ENCODE results near the gene EPN3.

EPN3 gene

GRCh38 chr17:50493744-50494143 lies 38.8 kb upstream of the EPN3 start:
- no peak for TF ChIP-seq CTCF (IDR thresholded peaks at IDR 0.05)
- no peak for TF ChIP-seq ZFX (IDR thresholded peaks at IDR 0.05; ENCODE audit: borderline replicate concordance)

GRCh38 chr17:50495217-50495823 lies 37.2 kb upstream of the EPN3 start:
- TF ChIP-seq CTCF (IDR thresholded peaks at IDR 0.05) (no peak), ZFX (IDR thresholded peaks at IDR 0.05; ENCODE audit: borderline replicate concordance) (no peak)
- no peak overlapping the region for H3K27ac ChIP-seq

More at GRCh38 chr17:50493744-50494143, 38.8 kb upstream of the EPN3 start:
- peak overlapping the region; percentile 34 for H3K27ac ChIP-seq

- no peak overlapping the region for H3K27ac ChIP-seq
- TF ChIP-seq CTCF (IDR thresholded peaks at IDR 0.05), result no peak
- TF ChIP-seq ZFX (IDR thresholded peaks at IDR 0.05; ENCODE audit: borderline replicate concordance), result no peak
Measured at GRCh38 chr17:50495918-50496317, 36.6 kb upstream of the EPN3 start.

GRCh38 chr17:50498021-50498874 lies 34.3 kb upstream of the EPN3 start:
- H3K27ac ChIP-seq, result no peak overlapping the region
- TF ChIP-seq CTCF (IDR thresholded peaks at IDR 0.05), result no peak
- no peak for TF ChIP-seq ZFX (IDR thresholded peaks at IDR 0.05; ENCODE audit: borderline replicate concordance)

GRCh38 chr17:50499270-50499669 lies 33.3 kb upstream of the EPN3 start:
- TF ChIP-seq ZFX (IDR thresholded peaks at IDR 0.05; ENCODE audit: borderline replicate concordance) (no peak), CTCF (IDR thresholded peaks at IDR 0.05) (no peak)
- H3K27ac ChIP-seq, result no peak overlapping the region

GRCh38 chr17:50499721-50500120 lies 32.8 kb upstream of the EPN3 start:
- H3K27ac ChIP-seq, result no peak overlapping the region
- no peak for TF ChIP-seq CTCF (IDR thresholded peaks at IDR 0.05)
- no peak for TF ChIP-seq ZFX (IDR thresholded peaks at IDR 0.05; ENCODE audit: borderline replicate concordance)

- no peak overlapping the region for H3K27ac ChIP-seq
- TF ChIP-seq CTCF (IDR thresholded peaks at IDR 0.05) (peak; percentile 67), ZFX (IDR thresholded peaks at IDR 0.05; ENCODE audit: borderline replicate concordance) (no peak)
Measured at GRCh38 chr17:50501054-50501453, 31.5 kb upstream of the EPN3 start.
